ENCODE results near the gene DNAH14. TPM values are rescaled to one million over a fixed set of nuclear protein-coding genes. Genes with fewer than 3 reads are reported as not detected.

The DNAH14 gene
- total and polyA plus RNA-seq, 2 of the 13 experiments (the other 11 are each of a cell fraction or from before 2014, with no cell fraction given) = 4.5 to 27.5 TPM

- no peak for TF ChIP-seq ZNF646 (CRISPR knock-in tag; IDR thresholded peaks at IDR 0.05)
- no peak for TF ChIP-seq KLF15 (CRISPR knock-in tag; IDR thresholded peaks at IDR 0.05; ENCODE audit: borderline replicate concordance)
- TF ChIP-seq ZIK1 (CRISPR knock-in tag; IDR thresholded peaks at IDR 0.05; ENCODE audit: borderline replicate concordance, low read depth) = no peak
- TF ChIP-seq ZBTB3 (CRISPR knock-in tag; IDR thresholded peaks at IDR 0.05; ENCODE audit: borderline replicate concordance, low read depth) = no peak
- TF ChIP-seq ZNF282 (IDR thresholded peaks at IDR 0.05; ENCODE audit: partially characterized antibody) = no peak
- TF ChIP-seq STAT5B (CRISPR knock-in tag; IDR thresholded peaks at IDR 0.05) = no peak
Observed at GRCh38 chr1:225119307-225119706, 189.8 kb downstream of the DNAH14 start (continued).

GRCh38 chr1:225121095-225121494, 191.6 kb downstream of the DNAH14 start:
- Histone ChIP-seq H3K27ac (ENCODE audit: extremely low read length, insufficient read depth, low read length) (no peak overlapping the region), H4K20me1 (ENCODE audit: insufficient read depth, low read length) (no peaks in the 10 kb centered on the region), H3K9ac (ENCODE audit: insufficient read depth, low read depth, low read length) (no peak overlapping the region), H3K36me3 (replicated peaks in 1 of 2; ENCODE audit: control insufficient read depth in 1 of 2, insufficient read depth in 2 of 2, low read length in 2 of 2) (no peaks in the 10 kb centered on the region), H2AFZ (ENCODE audit: low read length) (no peak overlapping the region), H3K9me3 (ENCODE audit: low read length) (no peaks in the 10 kb centered on the region), H3K4me2 (ENCODE audit: low read depth, low read length) (no peak overlapping the region), H3K4me3 (replicated peaks in 1 of 3; ENCODE audit: insufficient read depth in 1 of 3, low read depth in 2 of 3, low read length in 3 of 3) (no peak overlapping the region), H3K27me3 (ENCODE audit: control insufficient read depth in 1 of 2, insufficient read depth in 2 of 2, low read length in 2 of 2) (no peaks in the 10 kb centered on the region; a peak in 1 of 5 replicates), H3K4me1 (ENCODE audit: insufficient read depth, low read length) (no peaks in the 10 kb centered on the region), H3K79me2 (ENCODE audit: insufficient read depth, low read length) (no peaks in the 10 kb centered on the region)
- TF ChIP-seq ATF7-NPFF (CRISPR knock-in tag; IDR thresholded peaks at IDR 0.05; ENCODE audit: low read depth) (no peak), HNRNPLL (IDR thresholded peaks at IDR 0.05; ENCODE audit: low read depth, low read length, poor library complexity, severe bottlenecking) (no peak), RNF219 (CRISPR knock-in tag; IDR thresholded peaks at IDR 0.05) (no peak), SAP130 (CRISPR knock-in tag; IDR thresholded peaks at IDR 0.05; ENCODE audit: low read depth) (no peak), CEBPB (IDR thresholded peaks at IDR 0.05; ENCODE audit: borderline replicate concordance, low read depth, low read length) (peak; percentile 81)
- BruUV-seq (replicated peaks) = no TSS peak
- ATAC-seq = no peak
- FAIRE-seq = no peak
- whole genome bisulfite sequencing (ENCODE audit: low lambda C conversion rate) = 76% methylated on average over 2 of the region's 2 CpGs
- intact Hi-C loops (cut with micrococcal nuclease; ENCODE audit: unreplicated experiment) = no loop called here
- DNase-seq (ENCODE audit: low spot score) = no peak
- POLR2A ChIA-PET = no interaction called here
- CTCF ChIA-PET (ENCODE audit: low intra/inter-chr PET ratio, low total read pairs) = no interaction called here
- in situ Hi-C loops (cut with HindIII; ENCODE audit: extremely low pct_ligation_motif_present, low pct_unique_long_range_greater_than_20kb) = no loop called here
